DMS 273 (cell line): Measurements from ENCODE around the gene PSMA6.
A peak's percentile ranks its signal among the peaks of the same experiment; 100 is the strongest.
"Not testable (repeated sequence)": the region's sequence is repeated elsewhere in the genome, so short reads cannot be mapped to it uniquely, and the experiment has no call there.

ENCODE experiments used
- DNase-seq: peaks from one replicate; lab custom pipeline; 2025; ENCODE audit not compliant: unreplicated experiment; lab: John Stamatoyannopoulos, UW

PSMA6 gene

GRCh38 chr14:35342489-35343010 lies 50.4 kb downstream of the PSMA6 start:
- no peak for DNase-seq

- no peak for DNase-seq
These were observed 51.5 kb downstream of the PSMA6 start for GRCh38 chr14:35343702-35344101.

- no peak for DNase-seq
These were observed 52.1 kb downstream of the PSMA6 start for GRCh38 chr14:35344107-35344807.

GRCh38 chr14:35346738-35347322 lies 54.6 kb downstream of the PSMA6 start:
- no peak for DNase-seq

GRCh38 chr14:35347323-35348043 lies 55.3 kb downstream of the PSMA6 start:
- DNase-seq = no peak

- not testable (repeated sequence) for DNase-seq
These were observed 55.8 kb downstream of the PSMA6 start for GRCh38 chr14:35348044-35348380.

- no peak for DNase-seq
These were observed 57.5 kb downstream of the PSMA6 start for GRCh38 chr14:35349496-35350365.

- no peak for DNase-seq
These were observed 59.3 kb downstream of the PSMA6 start for GRCh38 chr14:35351497-35351896.

- DNase-seq = no peak
These were observed 59.7 kb downstream of the PSMA6 start for GRCh38 chr14:35351897-35352273.

GRCh38 chr14:35352274-35353233 lies 60.4 kb downstream of the PSMA6 start:
- DNase-seq = no peak

- DNase-seq = no peak
These were observed 61.4 kb downstream of the PSMA6 start for GRCh38 chr14:35353409-35354172.

GRCh38 chr14:35355235-35355634 lies 63.1 kb downstream of the PSMA6 start:
- not testable (repeated sequence) for DNase-seq

- DNase-seq = no peak
These were observed 64.0 kb downstream of the PSMA6 start for GRCh38 chr14:35355981-35356841.

GRCh38 chr14:35359655-35360054 lies 67.5 kb downstream of the PSMA6 start:
- not testable (repeated sequence) for DNase-seq

- DNase-seq = no peak
These were observed 68.9 kb downstream of the PSMA6 start for GRCh38 chr14:35361141-35361480.

GRCh38 chr14:35362450-35362849 lies 70.3 kb downstream of the PSMA6 start:
- DNase-seq = peak; percentile 9

GRCh38 chr14:35362911-35363374 lies 70.8 kb downstream of the PSMA6 start:
- no peak for DNase-seq
